Hepatocyte (in vitro differentiated cells): Measurements from ENCODE around the gene FAM20A. TPM values are rescaled to one million over a fixed set of nuclear protein-coding genes. Genes with fewer than 3 reads are reported as not detected.

Experiments
- DNase-seq: peaks from one replicate; pipeline ENCODE4 v3.0.0-alpha.2; 2016; ENCODE audit warnings: low spot score
- H2AFZ ChIP-seq: fragments of 200-600 bp; sonication (generic); 2 replicates; pipeline ENCODE4 v1.6.0; 2016; ENCODE audit warnings: antibody characterized with exemption, mild to moderate bottlenecking
- H3K27ac ChIP-seq: fragments of 200-600 bp; sonication (generic); 2 replicates; pipeline ENCODE4 v1.5.1; 2016; ENCODE audit warnings: mild to moderate bottlenecking
- H3K27me3 ChIP-seq: fragments of 200-600 bp; sonication (generic); 2 replicates; pipeline ENCODE4 v1.6.1; 2016
- H3K36me3 ChIP-seq: fragments of 200-600 bp; sonication (generic); replicated peaks from 2 replicates; pipeline ENCODE4 v1.5.1; 2016; ENCODE audit warnings: low read depth; ENCODE audit not compliant: insufficient read depth
- H3K4me1 ChIP-seq: fragments of 200-600 bp; sonication (generic); 2 replicates; pipeline ENCODE4 v1.5.1; 2016; ENCODE audit warnings: mild to moderate bottlenecking, moderate library complexity; ENCODE audit not compliant: insufficient read depth
- H3K4me2 ChIP-seq: fragments of 200-600 bp; sonication (generic); 2 replicates; pipeline ENCODE4 v1.6.0; 2016
- H3K4me3 ChIP-seq: fragments of 200-600 bp; sonication (generic); 2 replicates; pipeline ENCODE4 v1.5.1; 2016; ENCODE audit warnings: mild to moderate bottlenecking
- H3K79me2 ChIP-seq: fragments of 200-600 bp; sonication (generic); 2 replicates; pipeline ENCODE4 v1.6.0; 2017; ENCODE audit warnings: mild to moderate bottlenecking
- H3K9me2 ChIP-seq: fragments of 200-600 bp; sonication (generic); replicated peaks from 2 replicates; pipeline ENCODE4 v1.6.0; 2017; ENCODE audit warnings: mild to moderate bottlenecking; ENCODE audit not compliant: insufficient read depth
- H3K9me3 ChIP-seq: fragments of 200-600 bp; sonication (generic); 2 replicates; pipeline ENCODE4 v1.5.1; 2016; ENCODE audit warnings: low read depth, mild to moderate bottlenecking
- H4K20me1 ChIP-seq: fragments of 200-600 bp; sonication (generic); 2 replicates; pipeline ENCODE4 v1.6.0; 2016; ENCODE audit warnings: mild to moderate bottlenecking; ENCODE audit not compliant: insufficient read depth, poor library complexity, severe bottlenecking
- CTCF ChIP-seq: fragments of 200-600 bp; sonication (generic); IDR thresholded peaks from 2 replicates; pipeline ENCODE4 v1.5.1; 2016; ENCODE audit warnings: antibody characterized with exemption, mild to moderate bottlenecking; ENCODE audit not compliant: poor library complexity
- EZH2 ChIP-seq: fragments of 200-600 bp; sonication (generic); IDR thresholded peaks from 2 replicates; pipeline ENCODE4 v1.6.1; 2016; ENCODE audit warnings: antibody characterized with exemption, mild to moderate bottlenecking, borderline replicate concordance
- EZH2phosphoT487 ChIP-seq: fragments of 200-600 bp; sonication (generic); IDR thresholded peaks from one replicate; pipeline ENCODE4 v1.6.1; 2018; ENCODE audit warnings: antibody characterized with exemption, mild to moderate bottlenecking, low read depth, moderate library complexity; ENCODE audit not compliant: unreplicated experiment, severe bottlenecking
- WGBS: methylation state at CpG from one replicate; pipeline ENCODE4 v1.1.6; 2016; ENCODE audit warnings: low lambda C conversion rate; ENCODE audit errors: missing lambda C conversion rate; 5-methylcytosine and 5-hydroxymethylcytosine counted together
- polyA plus RNA-seq: library from polyadenylated mRNA; unstranded; fragments of >200 nt; fragmentation: Nextera tagmentation; extraction: Ambion mirVana; gene quantifications from 2 replicates; pipeline ENCODE4 v1.2.1, GENCODE V29; 2016
- total RNA-seq: library from RNA; depleted of rRNA; stranded (reverse); fragments of >200 nt; gene quantifications from 2 replicates; pipeline ENCODE4 v1.2.3, GENCODE V29; 2014

The FAM20A gene
- total and polyA plus RNA-seq, 2 experiments from 2014 or later, result 19.9 to 39.7 TPM

GRCh38 chr17:68612209-68612922 lies 11.2 kb upstream of the FAM20A start:
- Histone ChIP-seq H3K79me2 (no peaks in the 10 kb centered on the region), H3K27me3 (no peaks in the 10 kb centered on the region), H3K36me3 (no peaks in the 10 kb centered on the region), H3K9me2 (no peaks in the 10 kb centered on the region), H4K20me1 (no peaks in the 10 kb centered on the region), H3K9me3 (peaks cover 9% of the 10 kb centered on the region), H2AFZ (no peak overlapping the region), H3K4me3 (no peak overlapping the region), H3K4me1 (no peaks in the 10 kb centered on the region), H3K4me2 (peak overlapping the region; percentile 12), H3K27ac (no peak overlapping the region)
- no peak for DNase-seq
- no peak for TF ChIP-seq EZH2phosphoT487
- no peak for TF ChIP-seq CTCF
- no peak for TF ChIP-seq EZH2
- WGBS, result 91% methylated on average over 3 of the region's 3 CpGs

GRCh38 chr17:68611353-68612208 lies 10.4 kb upstream of the FAM20A start:
- WGBS, result 77% methylated on average over 4 of the region's 4 CpGs
- Histone ChIP-seq H3K36me3 (no peaks in the 10 kb centered on the region), H3K9me3 (peaks cover 9% of the 10 kb centered on the region), H3K4me3 (no peak overlapping the region), H3K27ac (no peak overlapping the region), H3K27me3 (no peaks in the 10 kb centered on the region), H3K4me1 (no peaks in the 10 kb centered on the region), H3K4me2 (peak overlapping the region; percentile 12), H2AFZ (no peak overlapping the region), H3K9me2 (no peaks in the 10 kb centered on the region), H4K20me1 (no peaks in the 10 kb centered on the region), H3K79me2 (no peaks in the 10 kb centered on the region)
- TF ChIP-seq EZH2phosphoT487, result no peak
- no peak for TF ChIP-seq CTCF
- TF ChIP-seq EZH2, result no peak
- no peak for DNase-seq

- TF ChIP-seq CTCF (no peak), EZH2phosphoT487 (no peak), EZH2 (no peak)
- Histone ChIP-seq H3K9me2 (no peaks in the 10 kb centered on the region), H3K36me3 (no peaks in the 10 kb centered on the region), H4K20me1 (no peaks in the 10 kb centered on the region), H3K79me2 (no peaks in the 10 kb centered on the region), H2AFZ (no peak overlapping the region), H3K4me3 (no peak overlapping the region), H3K27me3 (no peaks in the 10 kb centered on the region), H3K9me3 (peaks cover 9% of the 10 kb centered on the region), H3K4me1 (no peaks in the 10 kb centered on the region), H3K27ac (no peak overlapping the region), H3K4me2 (no peak overlapping the region)
- 84% methylated on average over 1 of the region's 1 CpG for WGBS
- DNase-seq, result no peak
Observed at GRCh38 chr17:68610554-68610953, 9.4 kb upstream of the FAM20A start.
